Embryonic facial prominence (tissue), 1 donor: ENCODE measurements around the gene TRPM3.

ENCODE experiments used
- DNase-seq: peaks from one replicate; pipeline ENCODE4 v3.0.0-alpha.2; 2016; ENCODE audit errors: extremely low spot score

TRPM3 gene

GRCh38 chr9:70586476-70586875 is 534.9 kb downstream of the TRPM3 start:
- no peak for DNase-seq

- no peak for DNase-seq
These were observed 539.5 kb downstream of the TRPM3 start for GRCh38 chr9:70581955-70582350.

GRCh38 chr9:70581214-70581954 is 540.0 kb downstream of the TRPM3 start:
- DNase-seq = no peak

- no peak for DNase-seq
These were observed 540.7 kb downstream of the TRPM3 start for GRCh38 chr9:70580606-70581195.

GRCh38 chr9:70579686-70580085 is 541.7 kb downstream of the TRPM3 start:
- DNase-seq = no peak

GRCh38 chr9:70578720-70579119 is 542.7 kb downstream of the TRPM3 start:
- no peak for DNase-seq

- no peak for DNase-seq
These were observed 543.8 kb downstream of the TRPM3 start for GRCh38 chr9:70577671-70578070.

GRCh38 chr9:70576116-70576515 is 545.3 kb downstream of the TRPM3 start:
- DNase-seq = no peak

GRCh38 chr9:70574151-70574837 is 547.1 kb downstream of the TRPM3 start:
- no peak for DNase-seq

GRCh38 chr9:70573308-70573707 is 548.1 kb downstream of the TRPM3 start:
- DNase-seq = no peak

- no peak for DNase-seq
These were observed 550.2 kb downstream of the TRPM3 start for GRCh38 chr9:70571258-70571657.

GRCh38 chr9:70569791-70570190 is 551.6 kb downstream of the TRPM3 start:
- no peak for DNase-seq

- DNase-seq = peak; percentile 81
These were observed 552.2 kb downstream of the TRPM3 start for GRCh38 chr9:70569070-70569772.

- DNase-seq = no peak
These were observed 553.9 kb downstream of the TRPM3 start for GRCh38 chr9:70567511-70567910.

- DNase-seq = no peak
These were observed 554.7 kb downstream of the TRPM3 start for GRCh38 chr9:70566751-70567150.

- no peak for DNase-seq
These were observed 555.4 kb downstream of the TRPM3 start for GRCh38 chr9:70566066-70566465.

GRCh38 chr9:70564468-70565335 is 556.7 kb downstream of the TRPM3 start:
- peak; percentile 34 for DNase-seq

GRCh38 chr9:70563431-70564204 is 557.8 kb downstream of the TRPM3 start:
- no peak for DNase-seq

GRCh38 chr9:70563010-70563409 is 558.4 kb downstream of the TRPM3 start:
- no peak for DNase-seq

GRCh38 chr9:70561786-70562395 is 559.5 kb downstream of the TRPM3 start:
- DNase-seq = no peak
